ENCODE measurements around the gene IFI27. TPM values are rescaled to one million over a fixed set of nuclear protein-coding genes. Genes with fewer than 3 reads are reported as not detected.
"Not testable (repeated sequence)": the region's sequence is repeated elsewhere in the genome, so short reads cannot be mapped to it uniquely, and the experiment has no call there.

IFI27 gene
- 12.6 and 15.5 TPM in 2 replicates for total RNA-seq (ENCODE audit: low replicate concordance)
- long read RNA-seq, partial matches to known transcripts = 0 of 8 reads
- long read RNA-seq, other reads (novel, unspliced or antisense) = 3 of 8 reads

DNA sequence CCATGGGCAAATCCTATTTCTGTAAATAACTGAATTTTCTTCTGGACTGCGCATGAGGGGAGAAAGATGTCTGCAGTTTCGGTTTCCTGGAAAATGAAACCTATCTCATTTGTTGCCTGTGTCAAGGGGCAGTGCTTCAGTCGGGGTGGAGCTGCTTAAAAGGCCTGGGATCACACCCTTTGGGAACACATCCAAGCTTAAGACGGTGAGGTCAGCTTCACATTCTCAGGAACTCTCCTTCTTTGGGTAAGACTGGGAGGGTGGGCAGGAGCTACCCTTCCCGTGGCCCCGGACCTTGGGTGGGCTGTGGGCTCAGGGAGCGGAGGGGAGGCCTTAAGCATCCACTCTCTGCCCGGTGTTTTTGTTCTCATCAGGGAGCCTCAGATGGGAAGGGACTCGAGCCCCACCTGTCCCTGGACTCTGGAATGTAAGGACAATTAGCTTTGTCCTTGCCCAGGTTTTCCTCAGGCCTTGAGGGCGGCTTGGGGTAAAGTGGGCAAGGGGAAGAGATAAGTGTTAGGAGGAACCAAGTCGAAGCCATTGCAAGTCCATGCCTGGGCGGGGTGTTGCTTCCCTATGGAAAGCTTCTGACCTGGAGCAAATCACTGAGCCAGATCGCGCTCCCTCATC is at the start of gene IFI27:
Gene IFI27, plus strand, starts transcription at position 185 of the 630 bp plus-strand sequence.
- no peak for TF ChIP-seq CTCF (conservative IDR thresholded peaks at IDR 0.05)
- Mint-ChIP-seq H3K27me3 (no peaks in the 10 kb centered on the region), H3K4me3 (no peak within 1 kb of the TSS), H3K9me3 (no peaks in the 10 kb centered on the region), H3K27ac (no peak within 1 kb of the TSS), H3K36me3 (peaks cover 4% of the 10 kb centered on the region), H3K4me1 (ENCODE audit: unreplicated experiment) (peaks cover 7% of the 10 kb centered on the region)
- peak; percentile 47 for DNase-seq (ENCODE audit: extremely low spot score, unreplicated experiment)

- Mint-ChIP-seq H3K4me3 (no peak overlapping the region), H3K36me3 (peaks cover 32% of the 10 kb centered on the region), H3K4me1 (ENCODE audit: unreplicated experiment) (peaks cover 16% of the 10 kb centered on the region), H3K9me3 (peaks cover 8% of the 10 kb centered on the region), H3K27ac (no peak overlapping the region), H3K27me3 (no peaks in the 10 kb centered on the region)
- TF ChIP-seq CTCF (conservative IDR thresholded peaks at IDR 0.05) = no peak
- DNase-seq (ENCODE audit: extremely low spot score, unreplicated experiment) = no peak
These were observed 48.1 kb upstream of the IFI27 start for GRCh38 chr14:94062344-94062940.

GRCh38 chr14:94066089-94066676 is 44.4 kb upstream of the IFI27 start:
- Mint-ChIP-seq H3K36me3 (peaks cover 50% of the 10 kb centered on the region), H3K4me3 (no peak overlapping the region), H3K27ac (no peak overlapping the region), H3K4me1 (ENCODE audit: unreplicated experiment) (peaks cover 19% of the 10 kb centered on the region), H3K27me3 (no peaks in the 10 kb centered on the region), H3K9me3 (peaks cover 40% of the 10 kb centered on the region)
- DNase-seq (ENCODE audit: extremely low spot score, unreplicated experiment) = no peak
- TF ChIP-seq CTCF (conservative IDR thresholded peaks at IDR 0.05) = no peak

DNA sequence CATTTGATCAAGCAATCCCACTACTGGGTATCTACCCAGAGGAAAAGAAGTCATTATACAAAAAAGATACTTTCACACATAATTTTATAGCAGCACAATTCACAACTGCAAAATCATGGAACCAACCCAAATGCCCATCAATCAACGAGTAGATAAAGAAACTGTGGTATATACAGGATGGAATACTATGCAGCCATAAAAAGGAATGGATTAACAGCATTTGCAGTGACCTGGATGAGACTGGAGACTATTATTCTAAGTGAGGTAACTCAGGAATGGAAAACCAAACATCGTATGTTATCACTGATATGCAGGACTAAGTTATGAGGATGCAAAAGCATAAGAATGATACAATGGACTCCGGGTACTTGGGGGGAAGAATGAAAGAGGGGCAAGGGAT is 38.5 kb upstream of the IFI27 start:
- peaks cover 66% of the 10 kb centered on the region for H3K36me3 Mint-ChIP-seq

DNA sequence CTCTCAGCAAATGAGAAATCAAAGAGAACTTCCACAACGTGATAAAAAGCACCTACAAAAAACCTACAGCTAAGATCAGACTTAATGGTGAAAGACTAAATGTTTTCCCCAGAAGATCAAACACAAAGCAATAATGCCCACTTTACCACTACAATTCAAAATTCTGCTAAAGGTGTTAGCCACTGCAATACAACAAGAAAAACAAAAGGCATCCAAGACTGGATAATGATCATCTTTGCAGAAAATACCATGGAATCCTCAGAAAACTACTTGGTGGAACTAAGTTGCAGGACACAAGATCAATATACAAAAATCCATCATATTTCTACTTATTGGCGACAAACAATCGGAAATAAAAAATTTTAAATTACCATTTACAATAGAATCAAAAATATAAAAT is 36.0 kb upstream of the IFI27 start:
- Mint-ChIP-seq H3K27me3 (no peaks in the 10 kb centered on the region), H3K9me3 (peaks cover 21% of the 10 kb centered on the region), H3K4me3 (peak overlapping the region; percentile 12), H3K4me1 (ENCODE audit: unreplicated experiment) (peaks cover 19% of the 10 kb centered on the region), H3K36me3 (peaks cover 65% of the 10 kb centered on the region), H3K27ac (no peak overlapping the region)
- no peak for DNase-seq (ENCODE audit: extremely low spot score, unreplicated experiment)
- TF ChIP-seq CTCF (conservative IDR thresholded peaks at IDR 0.05) = no peak

More for the DNA sequence above, 38.5 kb upstream of the IFI27 start:
- not testable (repeated sequence) for H3K4me3 Mint-ChIP-seq; H3K4me1 Mint-ChIP-seq (ENCODE audit: unreplicated experiment); DNase-seq (ENCODE audit: extremely low spot score, unreplicated experiment); H3K27ac Mint-ChIP-seq; H3K27me3 Mint-ChIP-seq
- H3K9me3 Mint-ChIP-seq = peaks cover 44% of the 10 kb centered on the region

GRCh38 chr14:94075008-94075407 is 35.5 kb upstream of the IFI27 start:
- TF ChIP-seq CTCF (conservative IDR thresholded peaks at IDR 0.05) = no peak
- peaks cover 66% of the 10 kb centered on the region for H3K36me3 Mint-ChIP-seq

More at GRCh38 chr14:94075008-94075407, 35.5 kb upstream of the IFI27 start:
- no peak for DNase-seq (ENCODE audit: extremely low spot score, unreplicated experiment)
- Mint-ChIP-seq H3K4me1 (ENCODE audit: unreplicated experiment) (peaks cover 23% of the 10 kb centered on the region), H3K4me3 (peak overlapping the region; percentile 2), H3K27me3 (no peaks in the 10 kb centered on the region), H3K9me3 (peaks cover 20% of the 10 kb centered on the region), H3K27ac (no peak overlapping the region)

Data from type B pancreatic cell (in vitro differentiated cells).